Cardiac muscle cell (in vitro differentiated cells and primary cell): Measurements from ENCODE around the gene MRPL45. TPM values are rescaled to one million over a fixed set of nuclear protein-coding genes. Genes with fewer than 3 reads are reported as not detected.
A peak's percentile ranks its signal among the peaks of the same experiment; 100 is the strongest.

Experiments
- DNase-seq, 2 donors: peaks; one replicate each; pipeline versions ENCODE4 v3.0.0 to v3.0.0-alpha.2; 2010 to 2017; ENCODE audit warnings: low read depth in 1 of 2, low spot score in 1 of 2
- H3K27ac ChIP-seq: fragments of 200-600 bp; sonication (generic); 2 replicates; pipeline ENCODE4 v1.5.1; 2016
- H3K27me3 ChIP-seq: fragments of 200-600 bp; sonication (generic); 2 replicates; pipeline ENCODE4 v1.6.0; 2016; ENCODE audit warnings: control low read depth
- H3K36me3 ChIP-seq: fragments of 200-600 bp; sonication (generic); 2 replicates; pipeline ENCODE4 v1.5.1; 2016; ENCODE audit warnings: control low read depth
- H3K4me1 ChIP-seq: fragments of 200-600 bp; sonication (generic); 2 replicates; pipeline ENCODE4 v1.8.1; 2017; ENCODE audit warnings: low read depth, mild to moderate bottlenecking, mixed run types
- H3K4me3 ChIP-seq: fragments of 200-600 bp; sonication (generic); 2 replicates; pipeline ENCODE4 v1.5.1; 2016; ENCODE audit warnings: mild to moderate bottlenecking
- H3K9me3 ChIP-seq: fragments of 200-600 bp; sonication (generic); 2 replicates; pipeline ENCODE4 v1.5.1; 2017; ENCODE audit warnings: low read depth, mild to moderate bottlenecking, control low read depth
- CTCF ChIP-seq: IDR thresholded peaks from 2 replicates; pipeline ENCODE4 v1.5.1; 2012; ENCODE audit warnings: low read depth, mild to moderate bottlenecking, low read length
- polyA plus RNA-seq: library from polyadenylated mRNA; unstranded; fragments of >200 nt; fragmentation: Nextera tagmentation; extraction: Ambion mirVana; gene quantifications from 2 replicates; pipeline ENCODE4 v1.2.1, GENCODE V29; 2016
- total RNA-seq: library from RNA; depleted of rRNA; stranded (reverse); fragments of >200 nt; gene quantifications from 2 replicates; pipeline ENCODE4 v1.2.3, GENCODE V29; 2016

Gene MRPL45
- total and polyA plus RNA-seq, 2 experiments from 2014 or later: 42.0 to 43.5 TPM

GRCh38 chr17:38338053-38338452 is 41.1 kb downstream of the MRPL45 start:
- peaks cover 3% of the 10 kb centered on the region for H3K4me1 ChIP-seq
- H3K4me3 ChIP-seq: no peak overlapping the region
- no peak for DNase-seq
- no peak for TF ChIP-seq CTCF
- H3K27me3 ChIP-seq: no peaks in the 10 kb centered on the region
- H3K9me3 ChIP-seq: no peaks in the 10 kb centered on the region
- no peak overlapping the region for H3K27ac ChIP-seq
- H3K36me3 ChIP-seq: no peaks in the 10 kb centered on the region

- Histone ChIP-seq H3K4me1 (peaks cover 3% of the 10 kb centered on the region), H3K27ac (no peak overlapping the region), H3K36me3 (no peaks in the 10 kb centered on the region), H3K9me3 (no peaks in the 10 kb centered on the region), H3K4me3 (no peak overlapping the region), H3K27me3 (no peaks in the 10 kb centered on the region)
- TF ChIP-seq CTCF: no peak
- no peak for DNase-seq
These were observed 41.6 kb downstream of the MRPL45 start for GRCh38 chr17:38338535-38338934.

- Histone ChIP-seq H3K27me3 (no peaks in the 10 kb centered on the region), H3K27ac (no peak overlapping the region), H3K36me3 (no peaks in the 10 kb centered on the region), H3K4me3 (no peak overlapping the region), H3K9me3 (no peaks in the 10 kb centered on the region), H3K4me1 (peaks cover 3% of the 10 kb centered on the region)
- no peak for TF ChIP-seq CTCF
- no peak for DNase-seq
These were observed 42.9 kb downstream of the MRPL45 start for GRCh38 chr17:38339891-38340290.

GRCh38 chr17:38341035-38341721 is 44.2 kb downstream of the MRPL45 start:
- no peaks in the 10 kb centered on the region for H3K9me3 ChIP-seq
- peaks cover 3% of the 10 kb centered on the region for H3K4me1 ChIP-seq
- no peak for TF ChIP-seq CTCF
- no peak overlapping the region for H3K4me3 ChIP-seq
- H3K27ac ChIP-seq: no peak overlapping the region
- no peaks in the 10 kb centered on the region for H3K36me3 ChIP-seq
- DNase-seq: peak; percentile 34 to 77
- no peaks in the 10 kb centered on the region for H3K27me3 ChIP-seq

GRCh38 chr17:38342886-38343607 is 46.1 kb downstream of the MRPL45 start:
- no peak overlapping the region for H3K27ac ChIP-seq
- no peaks in the 10 kb centered on the region for H3K27me3 ChIP-seq
- no peaks in the 10 kb centered on the region for H3K9me3 ChIP-seq
- H3K36me3 ChIP-seq: no peaks in the 10 kb centered on the region
- H3K4me3 ChIP-seq: no peak overlapping the region
- DNase-seq: no peak
- H3K4me1 ChIP-seq: peaks cover 3% of the 10 kb centered on the region
- no peak for TF ChIP-seq CTCF
